HepG2 (cell line): ENCODE measurements around the gene STAT5A.

ENCODE experiments used
- SP1 ChIP-seq, 2 experiments: fragments of 450-650 bp in 1 of 2; sonication (generic) in 1 of 2; formaldehyde crosslinking in 1 of 2; IDR thresholded peaks; 2 replicates each; pipeline versions ENCODE4 v1.4.0 to v1.6.1; 2016 to 2020; ENCODE audit warnings: missing genetic modification reagents in 1 of 2
- ZNF121 ChIP-seq: sonication (generic); formaldehyde crosslinking; IDR thresholded peaks from 2 replicates; pipeline ENCODE4 v1.5.0; 2020; ENCODE audit warnings: mild to moderate bottlenecking, missing genetic modification reagents
- ZNF253 ChIP-seq: sonication (generic); formaldehyde crosslinking; IDR thresholded peaks from 2 replicates; pipeline ENCODE4 v1.8.0; 2022; ENCODE audit warnings: mild to moderate bottlenecking, missing genetic modification reagents, borderline replicate concordance
- ZNF883 ChIP-seq: sonication (generic); formaldehyde crosslinking; IDR thresholded peaks from 2 replicates; pipeline ENCODE4 v1.5.1; 2020; ENCODE audit warnings: mild to moderate bottlenecking, missing genetic modification reagents; ENCODE audit errors: not compliant biosample characterization
- TF ChIP-seq, protein P1 (sequence below): sonication (generic); formaldehyde crosslinking; IDR thresholded peaks from 2 replicates; pipeline ENCODE4 v1.5.0; 2020; ENCODE audit warnings: mild to moderate bottlenecking, missing genetic modification reagents, borderline replicate concordance

DNA sequence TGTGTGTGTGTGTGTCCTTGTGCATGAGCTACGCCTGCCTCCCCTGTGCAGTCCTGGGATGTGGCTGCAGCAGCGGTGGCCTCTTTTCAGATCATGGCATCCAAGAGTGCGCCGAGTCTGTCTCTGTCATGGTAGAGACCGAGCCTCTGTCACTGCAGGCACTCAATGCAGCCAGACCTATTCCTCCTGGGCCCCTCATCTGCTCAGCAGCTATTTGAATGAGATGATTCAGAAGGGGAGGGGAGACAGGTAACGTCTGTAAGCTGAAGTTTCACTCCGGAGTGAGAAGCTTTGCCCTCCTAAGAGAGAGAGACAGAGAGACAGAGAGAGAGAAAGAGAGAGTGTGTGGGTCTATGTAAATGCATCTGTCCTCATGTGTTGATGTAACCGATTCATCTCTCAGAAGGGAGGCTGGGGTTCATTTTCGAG, 22.5 kb downstream of the STAT5A start:
- TF ChIP-seq ZNF883 (CRISPR knock-in tag) (no peak), ZNF121 (CRISPR knock-in tag) (no peak), ZNF253 (no peak), SP1 (IDR thresholded peaks at IDR 0.05) (no peak), SP1 (CRISPR knock-in tag; IDR thresholded peaks at IDR 0.05) (no peak)
- TF ChIP-seq, protein P1, sequence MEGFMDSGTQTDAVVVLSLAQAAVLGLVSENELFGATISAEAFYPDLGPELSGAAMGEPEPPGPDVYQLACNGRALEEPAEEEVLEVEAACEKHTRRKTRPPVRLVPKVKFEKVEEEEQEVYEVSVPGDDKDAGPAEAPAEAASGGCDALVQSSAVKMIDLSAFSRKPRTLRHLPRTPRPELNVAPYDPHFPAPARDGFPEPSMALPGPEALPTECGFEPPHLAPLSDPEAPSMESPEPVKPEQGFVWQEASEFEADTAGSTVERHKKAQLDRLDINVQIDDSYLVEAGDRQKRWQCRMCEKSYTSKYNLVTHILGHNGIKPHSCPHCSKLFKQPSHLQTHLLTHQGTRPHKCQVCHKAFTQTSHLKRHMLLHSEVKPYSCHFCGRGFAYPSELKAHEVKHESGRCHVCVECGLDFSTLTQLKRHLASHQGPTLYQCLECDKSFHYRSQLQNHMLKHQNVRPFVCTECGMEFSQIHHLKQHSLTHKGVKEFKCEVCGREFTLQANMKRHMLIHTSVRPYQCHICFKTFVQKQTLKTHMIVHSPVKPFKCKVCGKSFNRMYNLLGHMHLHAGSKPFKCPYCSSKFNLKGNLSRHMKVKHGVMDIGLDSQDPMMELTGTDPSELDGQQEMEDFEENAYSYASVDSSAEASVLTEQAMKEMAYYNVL = no peak
